ENCODE measurements around the gene ATP9A. TPM values are rescaled to one million over a fixed set of nuclear protein-coding genes. Genes with fewer than 3 reads are reported as not detected.
"Not testable (repeated sequence)": the region's sequence is repeated elsewhere in the genome, so short reads cannot be mapped to it uniquely, and the experiment has no call there.

The ATP9A gene
- total RNA-seq, 4 donors from 2014 or later: 14.8 to 23.7 (median 18.7) TPM

GRCh38 chr20:51747182-51747911, 20.8 kb downstream of the ATP9A start:
- DNase-seq (ENCODE audit: low spot score in 2 of 2): no peak
- Histone ChIP-seq H3K9me3 (no peaks in the 10 kb centered on the region), H3K27ac (no peak overlapping the region), H3K4me1 (peaks cover 29% of the 10 kb centered on the region), H3K4me3 (no peak overlapping the region), H3K36me3 (no peaks in the 10 kb centered on the region), H3K27me3 (no peaks in the 10 kb centered on the region)
- 72% methylated on average over 7 of the region's 7 CpGs for WGBS
- no peak for TF ChIP-seq EP300 (IDR thresholded peaks at IDR 0.05)
- TF ChIP-seq POLR2AphosphoS5 (IDR thresholded peaks at IDR 0.05): no peak

DNA sequence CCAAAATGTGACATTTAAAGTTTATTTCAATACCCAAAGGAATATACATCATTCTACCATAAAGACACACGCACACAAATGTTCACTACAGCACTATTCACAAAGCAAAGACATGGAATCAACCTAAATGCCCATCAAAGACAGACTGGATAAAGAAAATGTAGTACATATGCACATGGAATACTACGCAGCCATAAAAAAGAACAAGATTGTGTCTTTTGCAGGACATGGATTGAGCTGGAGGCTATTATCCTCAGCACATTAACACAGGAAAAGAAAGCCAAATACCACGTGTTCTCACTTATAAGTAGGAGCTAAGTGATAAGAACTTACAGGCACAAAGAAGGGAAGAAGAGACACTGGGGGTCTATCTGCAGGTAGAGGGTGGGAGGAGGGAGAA, 22.4 kb downstream of the ATP9A start:
- no peaks in the 10 kb centered on the region for H3K27me3 ChIP-seq
- H3K4me3 ChIP-seq: no peak overlapping the region
- peaks cover 28% of the 10 kb centered on the region for H3K4me1 ChIP-seq
- TF ChIP-seq POLR2AphosphoS5 (IDR thresholded peaks at IDR 0.05): no peak
- TF ChIP-seq, protein P1, sequence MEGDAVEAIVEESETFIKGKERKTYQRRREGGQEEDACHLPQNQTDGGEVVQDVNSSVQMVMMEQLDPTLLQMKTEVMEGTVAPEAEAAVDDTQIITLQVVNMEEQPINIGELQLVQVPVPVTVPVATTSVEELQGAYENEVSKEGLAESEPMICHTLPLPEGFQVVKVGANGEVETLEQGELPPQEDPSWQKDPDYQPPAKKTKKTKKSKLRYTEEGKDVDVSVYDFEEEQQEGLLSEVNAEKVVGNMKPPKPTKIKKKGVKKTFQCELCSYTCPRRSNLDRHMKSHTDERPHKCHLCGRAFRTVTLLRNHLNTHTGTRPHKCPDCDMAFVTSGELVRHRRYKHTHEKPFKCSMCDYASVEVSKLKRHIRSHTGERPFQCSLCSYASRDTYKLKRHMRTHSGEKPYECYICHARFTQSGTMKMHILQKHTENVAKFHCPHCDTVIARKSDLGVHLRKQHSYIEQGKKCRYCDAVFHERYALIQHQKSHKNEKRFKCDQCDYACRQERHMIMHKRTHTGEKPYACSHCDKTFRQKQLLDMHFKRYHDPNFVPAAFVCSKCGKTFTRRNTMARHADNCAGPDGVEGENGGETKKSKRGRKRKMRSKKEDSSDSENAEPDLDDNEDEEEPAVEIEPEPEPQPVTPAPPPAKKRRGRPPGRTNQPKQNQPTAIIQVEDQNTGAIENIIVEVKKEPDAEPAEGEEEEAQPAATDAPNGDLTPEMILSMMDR (IDR thresholded peaks at IDR 0.05): no peak
- no peak for TF ChIP-seq EP300 (IDR thresholded peaks at IDR 0.05)
- no peak for TF ChIP-seq POLR2A (IDR thresholded peaks at IDR 0.05)
- no peaks in the 10 kb centered on the region for H3K9me3 ChIP-seq
- no peak overlapping the region for H3K27ac ChIP-seq
- H3K36me3 ChIP-seq: no peaks in the 10 kb centered on the region
- 93% methylated on average over 3 of the region's 3 CpGs for WGBS
- DNase-seq (ENCODE audit: low spot score in 2 of 2): no peak

GRCh38 chr20:51740838-51741237, 27.4 kb downstream of the ATP9A start:
- DNase-seq (ENCODE audit: low spot score in 2 of 2): no peak
- no peak for TF ChIP-seq POLR2AphosphoS5 (IDR thresholded peaks at IDR 0.05)
- TF ChIP-seq, protein P1 (IDR thresholded peaks at IDR 0.05): no peak
- TF ChIP-seq POLR2A (IDR thresholded peaks at IDR 0.05): no peak
- TF ChIP-seq EP300 (IDR thresholded peaks at IDR 0.05): no peak
- H3K4me1 ChIP-seq: peaks cover 17% of the 10 kb centered on the region
- no peaks in the 10 kb centered on the region for H3K27me3 ChIP-seq
- no peaks in the 10 kb centered on the region for H3K36me3 ChIP-seq
- H3K27ac ChIP-seq: no peak overlapping the region
- no peaks in the 10 kb centered on the region for H3K9me3 ChIP-seq
- 97% methylated on average over 3 of the region's 3 CpGs for WGBS
- H3K4me3 ChIP-seq: no peak overlapping the region

GRCh38 chr20:51740308-51740707, 27.9 kb downstream of the ATP9A start:
- H3K9me3 ChIP-seq; H3K27ac ChIP-seq; H3K36me3 ChIP-seq; H3K27me3 ChIP-seq; DNase-seq (ENCODE audit: low spot score in 2 of 2); H3K4me3 ChIP-seq: not testable (repeated sequence)
- 92% methylated on average over 5 of the region's 7 CpGs for WGBS
- H3K4me1 ChIP-seq: peaks cover 19% of the 10 kb centered on the region

DNA sequence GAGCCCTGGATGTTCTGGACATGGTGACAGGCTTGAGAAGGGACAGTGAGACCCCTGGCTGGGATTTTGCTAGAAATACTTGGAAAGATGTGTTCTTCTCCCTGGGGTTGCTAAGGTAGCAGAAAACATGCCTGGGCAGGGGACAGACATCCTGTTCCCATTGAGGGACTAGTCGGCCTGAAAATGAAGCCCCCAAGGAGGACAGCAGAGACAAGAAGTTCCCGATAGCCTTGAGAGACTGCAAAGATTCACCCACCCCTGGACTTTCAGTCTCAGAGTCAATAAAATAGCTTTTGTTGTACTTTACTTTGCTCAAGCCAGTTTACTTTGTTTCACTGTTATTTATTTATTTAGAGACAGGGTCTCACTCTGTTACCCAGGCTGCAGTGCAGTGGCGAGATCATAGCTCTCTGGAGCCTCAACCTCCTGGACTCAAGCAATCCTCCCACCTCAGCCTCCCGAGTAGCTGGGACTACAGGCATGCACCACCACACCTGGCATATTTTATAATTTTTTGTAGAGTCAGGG, 28.4 kb downstream of the ATP9A start:
- no peak for DNase-seq (ENCODE audit: low spot score in 2 of 2)
- H3K9me3 ChIP-seq: no peaks in the 10 kb centered on the region
- no peaks in the 10 kb centered on the region for H3K27me3 ChIP-seq
- H3K4me1 ChIP-seq: peaks cover 19% of the 10 kb centered on the region
- no peaks in the 10 kb centered on the region for H3K36me3 ChIP-seq
- H3K4me3 ChIP-seq: no peak overlapping the region
- WGBS: 91% methylated on average over 4 of the region's 4 CpGs
- no peak overlapping the region for H3K27ac ChIP-seq
- TF ChIP-seq, protein P1 (IDR thresholded peaks at IDR 0.05): no peak
- TF ChIP-seq POLR2AphosphoS5 (IDR thresholded peaks at IDR 0.05) (no peak), EP300 (IDR thresholded peaks at IDR 0.05) (no peak), POLR2A (IDR thresholded peaks at IDR 0.05) (no peak)

DNA sequence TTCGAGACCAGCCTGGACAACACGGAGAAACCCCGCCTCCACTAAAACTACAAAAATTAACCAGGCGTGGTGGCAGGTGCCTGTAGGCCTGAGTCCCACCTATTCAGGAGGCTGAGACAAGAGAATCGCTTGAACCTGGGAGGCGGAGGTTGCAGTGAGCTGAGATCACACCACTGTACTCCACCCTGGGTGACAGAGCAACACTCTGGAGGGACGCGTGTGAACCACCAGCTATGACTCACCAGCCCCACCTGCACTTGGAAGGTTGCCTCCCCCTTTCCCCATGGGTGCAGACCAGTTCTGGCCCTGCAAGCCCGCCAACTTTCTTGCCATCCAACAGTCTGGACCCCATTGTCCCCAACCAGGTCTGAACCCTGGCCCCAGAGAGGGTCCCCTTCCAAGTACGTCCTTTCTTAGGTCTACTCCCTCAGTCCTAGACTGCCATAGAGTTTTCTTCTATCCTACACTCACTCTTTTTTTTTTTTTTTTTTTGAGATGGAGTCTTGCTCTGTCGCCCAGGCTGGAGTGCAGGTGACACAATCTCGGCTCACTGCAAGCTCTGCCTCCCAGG, 29.2 kb downstream of the ATP9A start:
- no peaks in the 10 kb centered on the region for H3K36me3 ChIP-seq
- no peak overlapping the region for H3K4me3 ChIP-seq
- H3K27me3 ChIP-seq: no peaks in the 10 kb centered on the region
- no peak for DNase-seq (ENCODE audit: low spot score in 2 of 2)
- no peaks in the 10 kb centered on the region for H3K9me3 ChIP-seq
- H3K4me1 ChIP-seq: peaks cover 19% of the 10 kb centered on the region
- H3K27ac ChIP-seq: no peak overlapping the region
- WGBS: 88% methylated on average over 12 of the region's 12 CpGs
- TF ChIP-seq POLR2AphosphoS5 (IDR thresholded peaks at IDR 0.05): no peak
- TF ChIP-seq POLR2A (IDR thresholded peaks at IDR 0.05): no peak
- TF ChIP-seq, protein P1 (IDR thresholded peaks at IDR 0.05): no peak
- no peak for TF ChIP-seq EP300 (IDR thresholded peaks at IDR 0.05)

DNA sequence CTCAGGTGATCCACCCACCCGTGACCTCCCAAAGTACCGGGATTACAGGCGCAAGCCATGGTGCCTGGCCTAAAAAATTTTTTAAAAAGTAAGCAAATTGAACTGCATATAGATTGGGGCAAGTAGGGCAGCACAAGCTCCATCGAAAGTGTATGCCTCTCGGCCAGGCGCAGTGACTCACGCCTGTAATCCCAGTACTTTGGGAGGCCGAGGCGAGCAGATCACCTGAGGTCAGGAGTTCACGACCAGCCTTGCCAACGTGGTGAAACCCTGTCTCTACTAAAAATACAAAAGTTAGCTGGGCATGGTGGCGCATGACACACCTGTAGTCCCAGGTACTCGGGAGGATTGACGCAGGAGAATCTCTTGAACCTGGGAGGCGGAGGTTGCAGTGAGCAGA, 29.9 kb downstream of the ATP9A start:
- WGBS: 92% methylated on average over 15 of the region's 15 CpGs
- not testable (repeated sequence) for H3K27ac ChIP-seq; H3K27me3 ChIP-seq; DNase-seq (ENCODE audit: low spot score in 2 of 2); H3K4me3 ChIP-seq; H3K36me3 ChIP-seq; H3K9me3 ChIP-seq
- H3K4me1 ChIP-seq: peaks cover 19% of the 10 kb centered on the region
